DOHH2 (cell line): ENCODE measurements around the gene HAPSTR1.

Experiments
- CTCF ChIP-seq: fragments of 200-600 bp; sonication (generic); IDR thresholded peaks from one replicate; pipeline ENCODE4 v1.5.1; 2014; ENCODE audit warnings: antibody characterized with exemption, mild to moderate bottlenecking, low read depth, low read length; ENCODE audit not compliant: poor library complexity, severe bottlenecking
- EZH2phosphoT487 ChIP-seq: fragments of 200-600 bp; sonication (generic); IDR thresholded peaks from 2 replicates; pipeline ENCODE4 v1.6.1; 2017; ENCODE audit warnings: borderline replicate concordance, mild to moderate bottlenecking, antibody characterized with exemption, low read length, moderate library complexity, mixed read lengths

- TF ChIP-seq CTCF = no peak
- TF ChIP-seq EZH2phosphoT487 = no peak
Measured at GRCh38 chr16:9061358-9061813, 30.1 kb upstream of the HAPSTR1 start.
